ENCODE results near the gene CFAP61. TPM values are rescaled to one million over a fixed set of nuclear protein-coding genes. Genes with fewer than 3 reads are reported as not detected.

Gene CFAP61
- total RNA-seq, 4 donors from 2014 or later, result not detected

DNA sequence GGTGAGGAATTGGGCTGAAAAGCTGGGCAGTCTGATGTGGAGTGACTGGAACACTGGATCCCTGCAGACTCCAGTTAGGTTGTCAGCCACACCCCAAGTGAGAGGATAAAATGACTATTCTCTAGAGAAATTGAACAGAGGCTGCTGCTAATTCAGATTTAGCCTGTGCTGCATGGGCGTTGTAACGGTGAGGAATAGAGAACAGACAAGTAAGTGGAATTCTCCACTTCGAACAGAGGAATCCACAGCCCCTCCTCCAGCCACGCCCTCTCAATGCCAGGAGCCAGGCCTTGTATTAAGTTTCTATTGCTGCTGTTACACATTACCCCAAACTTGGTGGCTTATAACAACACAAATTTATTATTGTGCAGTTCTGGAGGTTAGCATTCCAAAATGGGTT lies 109.3 kb downstream of the CFAP61 start:
- DNase-seq (ENCODE audit: low spot score) (no peak), ATAC-seq (ENCODE audit: low FRiP score) (no peak)
- TF ChIP-seq, protein P1, sequence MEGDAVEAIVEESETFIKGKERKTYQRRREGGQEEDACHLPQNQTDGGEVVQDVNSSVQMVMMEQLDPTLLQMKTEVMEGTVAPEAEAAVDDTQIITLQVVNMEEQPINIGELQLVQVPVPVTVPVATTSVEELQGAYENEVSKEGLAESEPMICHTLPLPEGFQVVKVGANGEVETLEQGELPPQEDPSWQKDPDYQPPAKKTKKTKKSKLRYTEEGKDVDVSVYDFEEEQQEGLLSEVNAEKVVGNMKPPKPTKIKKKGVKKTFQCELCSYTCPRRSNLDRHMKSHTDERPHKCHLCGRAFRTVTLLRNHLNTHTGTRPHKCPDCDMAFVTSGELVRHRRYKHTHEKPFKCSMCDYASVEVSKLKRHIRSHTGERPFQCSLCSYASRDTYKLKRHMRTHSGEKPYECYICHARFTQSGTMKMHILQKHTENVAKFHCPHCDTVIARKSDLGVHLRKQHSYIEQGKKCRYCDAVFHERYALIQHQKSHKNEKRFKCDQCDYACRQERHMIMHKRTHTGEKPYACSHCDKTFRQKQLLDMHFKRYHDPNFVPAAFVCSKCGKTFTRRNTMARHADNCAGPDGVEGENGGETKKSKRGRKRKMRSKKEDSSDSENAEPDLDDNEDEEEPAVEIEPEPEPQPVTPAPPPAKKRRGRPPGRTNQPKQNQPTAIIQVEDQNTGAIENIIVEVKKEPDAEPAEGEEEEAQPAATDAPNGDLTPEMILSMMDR (IDR thresholded peaks at IDR 0.05), result no peak

DNA sequence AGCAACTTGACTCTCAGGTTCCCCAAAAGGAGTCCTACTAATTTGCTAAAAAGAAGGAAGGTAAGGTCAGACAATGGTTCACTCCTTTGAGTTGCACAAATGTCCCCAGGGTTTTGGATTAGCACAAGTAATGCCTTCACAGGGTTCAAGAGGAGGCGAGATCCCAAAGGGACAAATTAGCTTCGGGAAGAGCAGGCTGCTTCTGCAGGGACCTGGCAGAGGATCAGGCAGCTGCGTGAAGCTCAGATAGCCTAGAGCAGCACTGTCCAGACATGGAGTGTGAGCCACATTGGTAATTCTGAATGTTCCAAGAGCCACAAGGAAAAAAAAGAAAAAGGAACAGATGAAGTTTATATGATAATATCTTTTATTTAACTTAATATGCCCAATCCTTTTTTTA lies 115.4 kb downstream of the CFAP61 start:
- DNase-seq (ENCODE audit: low spot score) (no peak), ATAC-seq (ENCODE audit: low FRiP score) (no peak)
- TF ChIP-seq, protein P1 (IDR thresholded peaks at IDR 0.05), result no peak

DNA sequence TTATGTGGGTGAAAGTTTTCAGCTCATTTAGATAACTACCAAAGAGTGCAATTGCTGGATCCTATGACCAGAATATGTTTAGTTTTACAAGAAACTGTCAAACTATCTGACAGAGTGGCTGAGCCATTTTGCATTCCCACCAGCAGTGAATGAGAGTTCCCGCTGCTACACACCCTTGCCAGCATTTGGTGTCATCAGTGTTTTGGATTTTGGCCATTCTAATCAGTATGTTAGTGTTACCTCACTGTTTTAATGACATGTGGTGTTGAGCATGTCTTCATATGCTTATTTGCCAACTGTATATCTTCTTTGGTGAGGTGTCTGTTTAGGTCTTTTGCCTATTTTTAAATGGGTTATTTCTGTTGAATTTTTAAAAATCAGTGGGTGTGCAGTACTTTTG lies 120.9 kb downstream of the CFAP61 start:
- no peak for DNase-seq (ENCODE audit: low spot score)
- ATAC-seq (ENCODE audit: low FRiP score), result no peak
- TF ChIP-seq, protein P1 (IDR thresholded peaks at IDR 0.05), result no peak

DNA sequence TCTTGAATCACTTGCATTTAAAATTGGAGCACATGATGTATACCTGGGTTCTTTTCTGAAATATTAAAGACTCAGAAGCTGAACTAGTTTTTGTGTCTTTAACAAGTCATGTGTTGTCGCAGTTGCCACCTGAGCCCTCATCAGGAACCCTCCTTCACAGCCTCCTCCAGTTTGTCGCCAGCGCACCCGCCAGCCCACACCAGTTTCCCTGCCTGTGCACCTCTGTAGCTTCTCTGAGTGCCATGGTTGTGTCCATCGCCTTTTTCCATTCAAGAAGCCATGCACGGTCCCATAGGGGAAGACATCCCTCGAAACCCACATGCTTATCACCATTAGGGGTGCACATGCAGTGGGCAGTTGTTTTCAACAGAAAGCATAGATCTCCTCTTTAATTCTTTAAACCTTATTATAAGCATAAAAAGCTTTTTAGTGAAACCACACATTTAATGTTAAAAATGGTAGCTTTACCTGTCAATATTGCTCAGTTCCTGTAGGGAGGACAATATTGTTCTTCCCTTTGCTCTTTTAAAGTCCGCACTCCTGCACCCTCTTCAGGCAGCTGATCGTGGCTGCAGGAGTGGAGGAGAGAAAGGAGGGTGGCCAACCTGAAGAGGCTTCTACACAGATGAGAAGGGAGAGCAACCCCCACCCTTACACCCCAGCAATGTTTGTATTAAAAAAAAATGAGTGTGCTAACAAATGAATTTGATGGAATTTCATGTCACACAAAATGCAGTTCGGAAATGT lies 121.9 kb downstream of the CFAP61 start:
- DNase-seq (ENCODE audit: low spot score), result no peak
- no peak for ATAC-seq (ENCODE audit: low FRiP score)
- TF ChIP-seq, protein P1 (IDR thresholded peaks at IDR 0.05), result no peak

GRCh38 chr20:20181322-20181721 lies 129.0 kb downstream of the CFAP61 start:
- ATAC-seq (ENCODE audit: low FRiP score) (no peak), DNase-seq (ENCODE audit: low spot score) (no peak)
- TF ChIP-seq, protein P1 (IDR thresholded peaks at IDR 0.05), result no peak

DNA sequence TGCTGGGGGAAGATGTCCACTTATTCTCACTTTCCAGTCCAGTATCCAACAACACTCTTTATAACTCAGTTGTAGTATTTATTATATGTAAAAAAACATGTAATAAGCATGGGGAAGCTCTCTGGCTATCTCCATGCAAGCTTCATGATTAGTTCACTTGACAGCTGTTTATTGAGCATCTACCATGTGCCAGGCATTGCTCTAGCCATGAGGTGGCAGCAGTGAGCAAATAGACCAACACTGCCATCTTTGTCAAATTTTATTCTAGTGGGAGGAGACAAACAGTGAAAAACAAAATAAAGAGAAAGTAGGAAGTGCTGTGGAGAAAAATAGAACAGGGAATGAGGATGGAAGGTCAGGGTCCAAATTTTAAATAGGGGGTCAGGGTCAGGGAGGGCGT lies 131.8 kb downstream of the CFAP61 start:
- DNase-seq (ENCODE audit: low spot score) (no peak), ATAC-seq (ENCODE audit: low FRiP score) (no peak)
- TF ChIP-seq, protein P1 (IDR thresholded peaks at IDR 0.05), result no peak

DNA sequence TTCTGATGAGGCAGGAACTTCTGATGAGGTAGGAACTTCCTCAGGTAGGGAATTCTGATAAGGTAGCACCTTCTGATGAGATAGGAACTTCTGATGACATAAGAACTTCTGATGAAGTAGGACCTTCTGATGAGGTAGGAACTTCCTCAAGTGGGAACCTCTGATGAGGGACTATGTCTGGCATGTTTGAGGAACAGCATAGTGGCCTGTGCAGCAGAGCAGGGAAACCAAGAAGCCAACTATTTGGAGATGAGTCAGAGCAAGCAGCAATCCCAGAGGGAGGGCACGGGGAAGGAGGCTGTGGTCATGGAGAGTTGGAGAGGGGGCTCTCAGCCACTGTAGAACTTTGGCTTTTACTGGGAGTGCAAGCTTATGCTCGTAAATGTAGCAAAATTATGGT lies 132.4 kb downstream of the CFAP61 start:
- ATAC-seq (ENCODE audit: low FRiP score), result no peak
- TF ChIP-seq, protein P1 (IDR thresholded peaks at IDR 0.05), result no peak
- no peak for DNase-seq (ENCODE audit: low spot score)

All from omental fat pad (tissue), 4 donors.